ENCODE measurements around the gene ALDH2.
"Not testable (repeated sequence)": the region's sequence is repeated elsewhere in the genome, so short reads cannot be mapped to it uniquely, and the experiment has no call there.

Gene ALDH2

DNA sequence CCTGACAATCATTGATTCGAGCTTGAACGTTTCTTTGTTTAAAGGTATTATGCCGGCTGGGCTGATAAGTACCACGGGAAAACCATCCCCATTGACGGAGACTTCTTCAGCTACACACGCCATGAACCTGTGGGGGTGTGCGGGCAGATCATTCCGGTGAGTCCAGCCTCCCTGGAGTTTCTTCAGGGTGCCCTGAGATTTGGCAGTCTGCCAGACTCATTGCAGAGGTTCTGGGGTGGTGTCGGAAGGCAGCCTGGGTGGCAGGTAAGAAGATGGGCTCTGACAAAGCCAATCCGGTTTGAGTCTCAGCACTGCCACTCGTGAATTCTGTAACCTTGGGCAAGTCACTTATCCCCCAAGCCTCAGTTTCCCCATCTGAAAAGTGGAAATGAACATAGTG, 23.0 kb downstream of the ALDH2 start:
- DNase-seq (ENCODE audit: low spot score) = no peak

DNA sequence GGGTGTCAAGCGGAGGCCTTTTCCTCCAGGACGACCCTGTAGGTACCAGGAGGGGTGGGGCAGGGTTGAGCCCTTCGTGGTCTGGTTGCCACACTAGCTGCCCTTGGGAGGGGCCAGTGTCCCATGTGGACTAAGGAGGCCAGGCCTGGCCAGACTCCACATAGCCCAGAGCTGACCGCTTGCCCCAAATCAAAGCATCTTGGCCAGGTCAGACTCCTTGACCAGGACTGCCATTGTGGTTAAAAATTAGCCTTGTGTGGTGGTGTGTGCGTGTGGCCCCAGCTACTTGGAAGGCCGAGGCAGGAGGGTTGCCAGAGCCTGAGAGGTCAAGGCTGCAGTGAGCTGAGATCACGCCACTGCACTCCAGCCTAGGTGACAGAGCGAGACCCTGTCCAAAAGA, 24.8 kb downstream of the ALDH2 start:
- DNase-seq (ENCODE audit: low spot score) = no peak

DNA sequence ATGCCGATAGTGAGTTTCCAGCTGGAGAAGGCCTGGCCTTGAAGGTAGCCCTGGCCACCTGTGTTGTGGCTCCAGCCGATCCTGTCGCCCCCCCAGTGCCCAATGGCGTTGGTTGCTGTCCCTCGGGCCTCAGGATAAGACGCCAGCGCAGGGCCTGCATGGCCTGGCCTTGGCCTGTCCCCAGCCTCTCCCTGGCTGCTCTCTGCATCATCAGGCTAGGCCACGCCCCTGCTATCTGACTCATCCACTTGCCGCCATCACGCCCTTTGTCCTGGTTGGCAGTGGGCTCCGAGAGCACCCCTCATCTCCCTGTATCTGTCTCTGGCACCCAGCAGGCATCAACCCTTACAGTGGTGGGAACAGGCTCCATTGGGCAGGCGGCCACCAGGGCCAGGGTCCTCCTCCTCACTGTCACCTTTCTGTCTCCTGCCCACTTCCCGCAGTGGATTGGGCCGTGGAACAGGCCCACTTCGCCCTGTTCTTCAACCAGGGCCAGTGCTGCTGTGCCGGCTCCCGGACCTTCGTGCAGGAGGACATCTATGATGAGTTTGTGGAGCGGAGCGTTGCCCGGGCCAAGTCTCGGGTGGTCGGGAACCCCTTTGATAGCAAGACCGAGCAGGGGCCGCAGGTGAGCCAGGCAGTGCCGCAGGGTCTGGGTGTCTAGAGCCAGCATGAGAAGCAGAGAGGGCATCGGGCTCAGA, 25.6 kb downstream of the ALDH2 start:
- DNase-seq (ENCODE audit: low spot score) = no peak

DNA sequence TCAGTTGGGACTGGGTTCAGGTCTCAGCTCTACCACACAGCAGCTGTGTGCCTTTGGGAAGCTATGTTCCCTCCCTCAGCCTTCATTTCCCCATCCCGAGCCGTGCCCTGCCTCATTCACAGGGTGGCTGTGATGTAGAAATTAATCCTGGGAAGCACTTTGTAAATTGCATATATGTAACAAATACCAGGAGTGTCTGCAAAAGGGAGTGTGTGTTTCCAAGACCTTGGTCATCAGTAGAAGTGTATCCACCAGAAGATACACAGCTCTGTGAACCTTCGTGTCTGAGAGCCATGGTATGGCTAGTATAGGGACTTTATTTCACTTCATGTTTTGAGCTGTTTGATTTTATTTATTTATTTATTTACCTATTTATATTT, 26.1 kb downstream of the ALDH2 start:
- no peak for DNase-seq (ENCODE audit: low spot score)

DNA sequence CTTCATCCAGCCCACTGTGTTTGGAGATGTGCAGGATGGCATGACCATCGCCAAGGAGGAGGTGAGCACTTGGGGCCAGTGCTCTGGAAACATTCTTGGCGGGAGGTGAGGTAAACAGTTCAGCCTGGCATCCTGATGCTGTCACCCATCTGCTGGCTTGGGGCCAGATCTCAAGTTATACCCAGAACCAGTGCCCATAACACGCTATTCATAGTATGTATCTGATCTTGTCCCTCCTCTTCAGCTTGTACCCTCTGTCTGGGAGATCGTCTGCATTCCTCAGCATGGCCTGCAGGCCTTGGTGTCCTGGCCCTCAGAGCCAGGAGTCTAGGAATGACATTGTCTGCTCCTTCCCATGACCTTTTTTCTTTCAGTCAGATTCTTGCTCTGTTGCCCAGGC, 31.4 kb downstream of the ALDH2 start:
- DNase-seq (ENCODE audit: low spot score) = no peak

DNA sequence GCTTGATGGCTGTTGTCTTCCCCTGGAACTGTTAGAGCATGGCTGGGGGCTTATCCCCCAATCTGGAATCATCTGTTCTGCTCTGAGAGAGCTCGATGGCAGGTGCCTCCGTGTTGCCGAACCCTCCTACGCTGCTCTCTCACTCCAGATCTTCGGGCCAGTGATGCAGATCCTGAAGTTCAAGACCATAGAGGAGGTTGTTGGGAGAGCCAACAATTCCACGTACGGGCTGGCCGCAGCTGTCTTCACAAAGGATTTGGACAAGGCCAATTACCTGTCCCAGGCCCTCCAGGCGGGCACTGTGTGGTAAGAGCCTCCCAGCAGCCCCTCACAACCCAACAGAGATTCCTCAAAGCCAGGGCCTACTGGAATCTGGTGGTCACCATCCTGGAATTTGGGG, 33.0 kb downstream of the ALDH2 start:
- no peak for DNase-seq (ENCODE audit: low spot score)

DNA sequence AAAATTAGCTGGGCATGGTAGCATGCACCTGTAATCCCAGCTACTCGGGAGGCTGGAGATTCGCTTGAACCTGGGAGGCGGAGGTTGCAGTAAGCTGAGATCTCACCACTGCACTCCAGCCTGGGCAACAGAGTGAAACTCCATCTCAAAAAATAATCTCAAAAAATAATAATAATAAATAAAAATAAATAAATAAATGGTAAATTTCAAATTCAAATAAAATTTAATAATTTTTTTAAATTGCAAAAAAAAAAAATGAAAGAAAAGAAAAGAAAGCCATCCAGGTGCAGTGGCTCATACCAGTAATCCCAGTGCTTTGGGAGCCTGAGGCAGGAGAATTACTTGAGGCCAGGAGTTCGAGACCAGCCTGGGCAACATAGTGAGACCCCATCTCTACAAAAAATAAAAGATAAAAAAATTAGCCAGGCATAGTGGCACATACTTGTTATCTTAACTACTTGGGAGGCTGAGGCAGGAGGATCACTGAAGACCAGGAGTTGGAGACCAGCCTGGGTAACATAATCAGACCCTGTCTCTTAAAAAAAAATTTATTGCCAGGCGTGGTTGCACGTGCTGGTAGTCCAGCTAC, 36.4 kb downstream of the ALDH2 start:
- no peak for DNase-seq (ENCODE audit: low spot score)

DNA sequence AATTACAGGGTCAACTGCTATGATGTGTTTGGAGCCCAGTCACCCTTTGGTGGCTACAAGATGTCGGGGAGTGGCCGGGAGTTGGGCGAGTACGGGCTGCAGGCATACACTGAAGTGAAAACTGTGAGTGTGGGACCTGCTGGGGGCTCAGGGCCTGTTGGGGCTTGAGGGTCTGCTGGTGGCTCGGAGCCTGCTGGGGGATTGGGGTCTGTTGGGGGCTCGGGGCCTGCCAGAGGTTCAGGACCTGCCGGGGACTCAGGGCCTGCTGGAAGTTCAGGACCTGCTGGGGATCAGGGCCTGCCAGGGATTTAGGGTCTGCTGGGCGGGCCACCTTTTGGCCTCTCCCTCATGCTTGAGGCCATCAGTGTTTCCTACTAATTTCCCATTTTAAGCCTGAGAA, 37.1 kb downstream of the ALDH2 start:
- no peak for DNase-seq (ENCODE audit: low spot score)

DNA sequence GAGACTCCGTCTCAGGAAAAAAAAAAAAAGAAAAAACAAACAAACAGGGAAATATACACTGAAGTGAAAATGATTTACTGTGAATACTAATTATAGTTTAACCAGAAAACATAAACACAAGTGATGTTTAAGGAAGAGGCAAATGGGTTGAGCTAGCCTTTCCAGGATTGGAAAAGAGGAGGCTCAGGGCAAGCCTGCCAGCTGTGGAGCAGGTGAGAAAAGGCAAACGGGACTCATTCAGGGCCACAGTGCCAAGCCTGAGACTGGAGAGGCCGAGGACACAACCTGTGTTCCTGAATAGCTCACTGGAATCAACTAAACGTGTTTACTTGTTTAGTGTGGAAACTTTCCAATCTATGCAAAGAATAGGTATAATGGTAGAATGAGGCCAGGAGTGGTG, 39.6 kb downstream of the ALDH2 start:
- DNase-seq (ENCODE audit: low spot score) = no peak

DNA sequence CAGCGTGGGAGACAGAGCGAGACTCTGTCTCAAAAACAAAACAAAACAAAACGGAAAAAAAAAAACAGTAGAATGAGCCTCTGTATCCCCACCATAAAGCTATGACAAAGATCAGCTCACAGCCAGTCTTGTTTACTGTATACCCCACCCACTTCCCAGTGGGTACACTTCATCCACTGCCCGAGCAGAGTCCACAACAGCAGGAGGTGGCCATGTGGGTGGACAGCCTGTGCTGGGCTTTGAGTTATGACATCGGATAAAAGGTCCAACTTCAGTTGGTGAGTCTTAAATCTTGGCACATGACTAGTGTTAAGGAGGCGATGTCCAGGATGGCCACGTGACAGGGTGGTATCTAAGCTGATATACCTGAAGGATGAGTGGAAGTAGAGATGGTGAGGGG, 40.5 kb downstream of the ALDH2 start:
- DNase-seq (ENCODE audit: low spot score) = no peak

DNA sequence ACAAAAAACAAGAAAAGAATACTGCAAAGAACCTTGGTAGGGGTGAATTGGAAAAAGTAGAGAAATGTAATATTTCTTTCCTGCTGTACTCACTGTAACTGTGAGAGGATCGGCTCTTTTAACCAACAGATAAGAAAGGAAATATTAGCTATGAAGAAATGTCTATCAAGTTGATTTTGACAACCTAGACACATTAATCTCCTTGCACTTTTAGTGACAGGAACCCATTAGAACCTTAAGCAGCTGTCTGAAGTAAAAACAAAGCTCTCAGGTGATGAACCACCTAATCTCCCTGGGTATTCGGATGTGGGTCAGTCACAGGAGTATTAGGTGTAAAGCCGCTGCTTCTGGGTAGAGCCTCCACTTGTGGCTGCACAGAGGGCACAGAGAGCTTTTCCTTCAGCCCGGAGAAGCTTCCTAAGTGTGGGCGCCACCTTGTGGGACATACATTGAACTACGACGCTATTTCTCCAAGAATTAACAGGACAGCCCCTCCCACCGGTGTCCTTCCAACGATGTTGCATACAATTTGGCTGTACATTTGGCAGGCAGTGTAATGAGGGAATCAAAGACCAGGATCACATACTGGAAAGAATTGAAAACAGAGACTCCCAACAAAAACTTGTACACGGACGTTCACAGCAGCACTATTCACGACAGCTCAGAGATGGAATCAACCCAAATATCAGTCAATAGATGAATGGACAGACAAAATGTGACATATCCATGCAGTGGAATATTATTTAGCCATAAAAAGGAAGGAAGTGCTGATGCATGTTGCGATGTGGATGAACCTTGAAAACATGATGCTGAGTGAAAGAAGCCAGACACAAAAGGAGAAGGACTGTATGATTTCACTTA, 46.4 kb downstream of the ALDH2 start:
- DNase-seq (ENCODE audit: low spot score) = peak; percentile 84

DNA sequence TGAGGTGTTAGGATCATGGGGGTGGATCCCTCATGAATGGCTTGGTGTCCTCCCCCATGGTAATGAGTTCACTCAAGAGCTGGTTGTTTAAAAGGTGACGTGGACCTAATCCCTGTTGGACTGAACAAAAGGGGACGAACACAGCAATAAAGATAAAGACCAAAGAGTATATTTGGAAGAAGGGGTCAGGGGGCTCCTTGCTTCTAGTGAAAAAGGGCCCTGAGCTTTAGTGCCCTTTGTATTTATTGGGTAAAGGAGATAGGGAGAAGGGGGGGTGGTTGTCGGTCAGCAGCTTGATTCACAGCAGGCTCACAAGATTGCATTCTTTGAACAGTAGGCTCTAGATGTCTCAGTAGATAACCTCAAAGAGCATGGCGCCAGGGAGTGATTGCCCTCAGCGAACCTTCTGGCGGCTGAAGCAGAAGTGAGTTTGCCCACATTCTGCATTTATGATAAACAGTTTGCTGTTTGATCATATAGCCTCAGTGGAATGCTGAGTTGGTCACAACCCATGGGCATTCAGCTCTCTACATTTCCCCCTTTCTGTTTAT, 49.4 kb downstream of the ALDH2 start:
- no peak for DNase-seq (ENCODE audit: low spot score)

DNA sequence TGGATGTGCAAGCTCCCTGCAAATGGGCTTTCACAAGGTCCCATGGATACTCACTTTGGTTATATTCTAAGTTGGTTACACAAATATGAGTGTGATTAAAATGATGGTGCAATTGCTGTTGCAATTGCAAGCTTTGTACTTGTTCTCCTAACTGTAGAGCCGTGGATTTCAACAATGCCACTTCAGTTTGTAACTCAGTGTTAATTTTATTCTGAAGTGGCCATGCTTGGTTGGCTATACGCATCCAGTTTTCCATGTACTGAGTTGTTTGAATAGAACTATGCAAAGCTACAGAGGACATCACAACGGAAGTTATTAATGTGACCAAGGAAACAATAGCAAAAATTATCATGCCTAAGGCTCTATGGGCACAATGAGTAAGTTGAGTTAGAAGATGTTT, 50.2 kb downstream of the ALDH2 start:
- DNase-seq (ENCODE audit: low spot score) = not testable (repeated sequence)

DNA sequence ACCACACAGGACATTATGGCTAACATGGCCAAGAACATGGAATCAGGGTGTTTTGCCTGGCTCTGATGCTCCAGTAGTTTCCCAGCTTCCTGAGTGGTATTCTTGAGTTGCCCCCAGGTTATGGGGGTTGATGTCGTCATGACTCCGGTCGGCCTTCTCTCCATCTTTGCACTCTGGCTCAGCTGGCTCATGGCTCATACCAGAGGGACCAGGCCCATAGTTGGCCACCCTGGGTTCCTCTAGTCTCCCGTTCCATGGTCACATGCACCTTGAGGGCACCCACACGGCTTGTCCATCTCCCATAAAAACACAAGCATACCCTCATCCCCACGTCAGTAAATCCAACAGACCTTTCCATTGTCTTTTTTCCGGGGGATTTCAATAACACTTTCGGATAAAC, 51.6 kb downstream of the ALDH2 start:
- no peak for DNase-seq (ENCODE audit: low spot score)

DNA sequence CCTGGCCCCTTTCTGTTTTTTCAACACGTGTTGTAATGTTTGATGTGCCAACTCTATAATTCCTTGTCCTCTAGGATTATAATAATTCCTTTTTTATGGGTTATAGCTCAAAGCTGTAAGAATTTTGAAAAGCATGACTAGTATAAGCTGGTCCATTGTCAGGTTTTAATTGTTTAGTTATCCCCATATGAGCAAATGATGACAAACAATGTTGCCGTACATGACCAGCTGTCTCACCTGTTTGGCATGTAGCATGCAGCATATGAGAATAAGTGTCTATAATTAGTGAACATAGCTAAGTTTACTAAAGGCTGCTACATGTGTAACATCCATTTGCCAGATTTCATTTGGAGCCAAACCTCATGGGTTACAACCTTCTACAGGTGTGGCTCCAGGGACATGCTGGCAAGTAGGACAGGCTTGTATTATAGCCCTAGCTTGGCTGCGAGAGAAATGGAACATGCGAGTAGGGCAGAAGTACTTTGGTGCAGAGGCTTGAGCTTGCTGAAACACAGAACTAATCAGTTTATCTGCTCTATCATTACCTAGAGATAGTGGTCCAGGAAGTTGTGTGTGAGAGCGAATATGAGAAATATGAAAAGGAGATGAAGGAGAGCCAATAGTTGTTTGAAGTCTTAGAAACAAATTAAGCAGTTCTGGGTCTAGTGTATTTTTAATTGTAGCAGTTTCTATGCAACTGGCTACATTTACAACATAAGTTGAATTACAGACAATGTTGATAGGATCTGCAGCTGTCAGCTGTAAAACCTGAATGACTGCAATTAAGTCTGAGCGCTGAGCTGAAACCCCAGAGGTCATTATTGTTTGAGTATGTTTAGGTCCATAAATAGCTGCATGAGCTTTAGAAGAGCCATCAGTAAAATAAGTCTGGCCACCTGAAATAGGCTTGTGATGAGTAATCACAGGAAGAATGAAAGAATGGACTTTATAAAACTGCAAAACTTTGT, 52.7 kb downstream of the ALDH2 start:
- DNase-seq (ENCODE audit: low spot score) = no peak

DNA sequence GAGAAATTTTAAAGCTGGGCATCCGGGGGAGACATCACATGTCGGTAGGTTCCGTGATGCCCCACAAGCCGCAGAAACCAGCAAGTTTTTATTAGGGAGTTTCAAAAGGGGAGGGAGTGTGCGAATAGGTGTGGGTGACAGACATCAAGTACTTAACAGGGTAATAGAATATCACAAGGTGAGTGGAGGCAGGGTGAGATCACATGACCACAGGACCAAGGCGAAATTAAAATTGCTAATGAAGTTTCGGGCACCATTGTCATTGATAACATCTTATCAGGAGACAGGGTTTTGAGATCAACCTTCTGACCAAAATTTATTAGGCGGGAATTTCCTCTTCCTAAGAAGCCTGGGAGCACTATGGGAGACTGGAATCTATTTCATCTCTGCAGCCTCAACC, 54.1 kb downstream of the ALDH2 start:
- DNase-seq (ENCODE audit: low spot score) = not testable (repeated sequence)

DNA sequence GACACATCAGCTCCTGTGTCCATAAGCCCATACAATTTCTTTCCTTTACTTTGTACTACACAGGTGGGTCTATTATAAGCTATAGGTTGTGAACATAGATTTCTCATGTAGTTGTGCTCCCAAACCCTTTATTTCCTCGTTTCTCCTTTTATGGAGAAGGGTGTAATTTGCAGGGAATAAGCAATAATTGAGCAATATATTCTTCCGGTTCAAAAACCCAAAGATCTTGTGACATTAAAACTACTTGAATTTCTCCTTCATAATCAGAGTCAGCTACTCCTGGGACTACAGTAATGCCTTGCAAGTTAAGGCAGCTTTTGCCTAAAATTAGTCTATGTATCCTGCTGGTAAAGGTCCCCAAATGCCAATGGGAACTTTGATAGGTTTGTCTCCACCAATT, 56.2 kb downstream of the ALDH2 start:
- no peak for DNase-seq (ENCODE audit: low spot score)

DNA sequence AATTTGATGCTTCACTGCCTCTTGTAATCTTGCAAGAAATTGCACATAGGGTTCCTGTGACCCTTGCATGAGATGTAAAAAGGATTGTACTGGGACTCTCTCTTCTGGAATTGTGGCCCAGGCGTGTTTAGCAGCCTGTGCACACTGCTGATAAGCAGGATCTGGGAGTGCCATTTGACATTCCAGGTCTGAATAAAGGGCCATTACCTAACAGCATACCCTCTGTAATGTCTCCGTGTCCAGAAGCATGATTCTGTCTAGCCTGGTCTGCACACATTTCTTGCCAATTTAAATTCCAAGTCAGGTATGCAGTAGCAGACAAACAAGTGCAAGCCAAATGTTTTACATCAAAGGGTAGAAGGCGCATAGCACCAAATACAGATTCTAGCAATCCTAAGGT, 57.2 kb downstream of the ALDH2 start:
- DNase-seq (ENCODE audit: low spot score) = no peak

DNA sequence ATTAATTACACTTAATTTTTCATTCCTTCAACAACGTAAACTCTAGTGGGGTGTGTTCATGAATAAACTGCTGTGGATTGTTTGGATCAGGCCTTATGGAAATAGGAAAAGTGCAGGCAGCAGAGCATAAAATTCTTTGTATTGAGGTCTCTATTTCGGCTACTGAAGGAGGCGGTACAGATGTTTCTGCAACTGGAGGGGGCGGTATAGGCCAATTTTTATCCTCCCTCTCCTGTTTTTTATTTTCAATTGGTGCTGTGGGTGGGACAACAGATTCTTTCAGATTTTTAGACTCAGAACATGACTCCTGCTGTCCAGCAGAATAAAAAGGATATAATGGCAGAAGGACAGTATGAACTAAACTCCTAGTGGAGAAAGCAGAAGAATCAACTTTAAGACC, 57.6 kb downstream of the ALDH2 start:
- not testable (repeated sequence) for DNase-seq (ENCODE audit: low spot score)

DNA sequence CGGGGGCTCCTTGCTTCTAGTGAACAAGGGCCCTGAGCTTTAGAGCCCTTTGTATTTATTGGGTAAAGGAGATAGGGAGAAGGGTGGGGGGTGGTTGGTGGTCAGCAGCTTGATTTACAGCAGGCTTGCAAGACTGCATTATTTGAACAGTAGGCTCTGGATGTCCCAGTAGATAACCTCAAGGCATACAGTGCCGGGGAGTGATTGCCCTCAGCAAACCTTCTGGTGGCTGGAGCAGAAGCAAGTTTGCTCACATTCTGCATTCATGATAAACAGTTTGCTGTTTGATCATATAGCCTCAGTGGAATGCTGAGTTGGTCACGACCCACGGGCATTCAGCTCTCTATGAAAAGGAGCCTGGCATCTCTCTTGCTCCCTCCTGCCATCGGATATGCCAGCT, 58.8 kb downstream of the ALDH2 start:
- no peak for DNase-seq (ENCODE audit: low spot score)

DNA sequence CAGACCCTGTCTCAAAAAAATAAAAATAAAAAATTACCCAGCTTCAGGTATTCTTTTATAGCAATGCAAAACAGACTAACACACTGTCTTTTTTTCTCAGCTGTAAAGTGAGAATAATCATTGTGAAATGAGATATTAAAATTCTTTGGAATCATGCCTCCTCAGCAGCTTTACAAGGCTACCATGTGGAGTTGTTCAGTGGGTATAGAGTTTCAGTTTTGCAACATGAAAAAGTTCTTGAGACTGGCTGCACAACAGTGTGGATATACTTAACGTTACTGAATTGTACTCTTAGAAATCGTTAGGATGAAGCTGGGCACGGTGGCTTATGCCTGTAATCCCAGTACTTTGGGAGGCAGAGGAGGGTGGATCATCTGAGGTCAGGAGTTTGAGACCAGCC, 59.6 kb downstream of the ALDH2 start:
- DNase-seq (ENCODE audit: low spot score) = no peak

DNA sequence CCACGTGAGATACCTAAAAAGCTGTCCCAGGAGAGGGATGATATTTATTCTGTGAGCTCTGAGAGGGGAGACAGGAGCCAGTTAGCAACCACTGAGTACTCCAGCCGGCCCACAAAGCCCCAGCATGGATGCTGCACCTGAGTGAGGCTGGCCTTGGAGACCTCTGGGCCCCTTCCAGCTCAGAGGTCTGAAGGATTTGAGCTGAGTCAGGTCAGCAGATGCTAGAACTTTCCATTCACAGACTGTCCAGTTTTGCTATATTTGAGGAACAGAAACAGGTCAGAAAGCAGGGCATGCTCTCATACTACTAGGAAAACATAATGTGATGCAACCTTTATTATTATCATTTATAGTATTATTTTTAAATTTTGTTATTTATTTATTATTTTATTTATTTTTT, 60.3 kb downstream of the ALDH2 start:
- no peak for DNase-seq (ENCODE audit: low spot score)
